Stimulated activated CD4-positive, alpha-beta T cell treated with anti-CD3 and anti-CD28 coated beads, Interleukin-12 subunit alpha, Interleukin-12 subunit beta, amount 100 ng/mL, for 24 hours (primary cell): ENCODE data around the gene BARX2.

Experiments
- DNase-seq, 2 experiments: peaks; one replicate each; pipeline ENCODE4 v3.0.0-alpha.2; 2020; ENCODE audit warnings: low read depth in 2 of 2

Gene BARX2

GRCh38 chr11:129402206-129403171, 26.8 kb downstream of the BARX2 start:
- DNase-seq = no peak

GRCh38 chr11:129404731-129405130, 29.1 kb downstream of the BARX2 start:
- DNase-seq = no peak

- peak in 1 of 2 experiments; percentile 4 for DNase-seq
These were observed 33.3 kb downstream of the BARX2 start for GRCh38 chr11:129408865-129409444.

GRCh38 chr11:129410395-129410960, 34.8 kb downstream of the BARX2 start:
- DNase-seq = no peak

- DNase-seq = no peak
These were observed 36.8 kb downstream of the BARX2 start for GRCh38 chr11:129412494-129412893.

- DNase-seq = no peak
These were observed 38.7 kb downstream of the BARX2 start for GRCh38 chr11:129414144-129414872.

GRCh38 chr11:129416080-129416820, 40.6 kb downstream of the BARX2 start:
- no peak for DNase-seq

GRCh38 chr11:129417458-129417857, 41.8 kb downstream of the BARX2 start:
- no peak for DNase-seq

- DNase-seq = no peak
These were observed 42.4 kb downstream of the BARX2 start for GRCh38 chr11:129418039-129418438.

- no peak for DNase-seq
These were observed 43.7 kb downstream of the BARX2 start for GRCh38 chr11:129419386-129419785.

GRCh38 chr11:129423426-129423825, 47.8 kb downstream of the BARX2 start:
- DNase-seq = no peak

- no peak for DNase-seq
These were observed 49.6 kb downstream of the BARX2 start for GRCh38 chr11:129425214-129425613.

GRCh38 chr11:129426038-129426437, 50.4 kb downstream of the BARX2 start:
- DNase-seq = no peak

GRCh38 chr11:129426776-129427175, 51.1 kb downstream of the BARX2 start:
- no peak for DNase-seq

- no peak for DNase-seq
These were observed 51.7 kb downstream of the BARX2 start for GRCh38 chr11:129427376-129427775.

- no peak for DNase-seq
These were observed 52.3 kb downstream of the BARX2 start for GRCh38 chr11:129427816-129428406.

- DNase-seq = no peak
These were observed 52.9 kb downstream of the BARX2 start for GRCh38 chr11:129428557-129428956.

GRCh38 chr11:129434641-129435498, 59.2 kb downstream of the BARX2 start:
- DNase-seq = no peak

- DNase-seq = no peak
These were observed 60.0 kb downstream of the BARX2 start for GRCh38 chr11:129435499-129436245.
